DMS53 treated with DMSO at 0.1 percent for 48 hours (cell line): ENCODE data around the gene CARD10.

Source experiments
- DNase-seq: peaks from one replicate; lab custom pipeline; 2025; ENCODE audit not compliant: unreplicated experiment; lab: John Stamatoyannopoulos, UW

The CARD10 gene

DNA sequence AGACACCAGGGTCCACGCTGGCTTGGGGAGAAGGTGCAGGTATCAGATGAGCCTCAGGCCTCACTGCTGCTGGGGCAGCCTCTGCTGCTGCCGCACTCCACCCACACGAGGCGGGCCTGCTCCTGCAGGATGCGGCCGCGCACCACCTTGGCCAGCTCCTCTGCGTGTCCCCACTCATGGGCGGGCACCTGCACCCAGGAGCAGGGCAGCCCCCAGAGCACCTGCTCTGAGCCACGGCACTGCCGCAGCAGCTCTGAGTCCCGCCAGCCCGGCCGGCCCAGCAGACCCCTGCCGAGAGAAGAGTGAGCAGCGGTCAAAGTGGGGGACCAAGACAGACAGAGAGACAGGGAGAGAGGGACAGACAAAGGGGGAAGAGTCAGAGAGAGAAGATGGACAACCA is 28.1 kb downstream of the CARD10 start:
- no peak for DNase-seq

DNA sequence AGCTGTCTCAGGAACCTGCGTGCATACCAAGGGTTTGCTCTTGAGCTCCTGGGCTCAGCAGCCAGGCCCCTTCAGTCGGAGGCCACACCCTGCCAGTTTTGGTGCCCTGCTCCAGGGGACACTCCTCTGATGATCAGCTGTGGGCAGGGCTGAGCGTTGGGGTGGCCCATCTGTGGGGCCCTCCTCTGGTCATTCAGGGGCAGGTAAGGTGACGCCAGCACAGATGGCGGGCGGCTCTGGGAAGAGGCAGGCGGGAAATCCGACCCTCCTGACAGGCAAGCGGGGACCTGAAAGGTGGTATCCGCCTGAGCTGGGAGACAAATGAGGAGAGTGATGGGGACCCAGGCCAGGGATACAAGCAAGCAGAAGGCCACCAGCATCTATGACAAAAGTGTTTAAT is 29.2 kb downstream of the CARD10 start:
- DNase-seq: no peak

DNA sequence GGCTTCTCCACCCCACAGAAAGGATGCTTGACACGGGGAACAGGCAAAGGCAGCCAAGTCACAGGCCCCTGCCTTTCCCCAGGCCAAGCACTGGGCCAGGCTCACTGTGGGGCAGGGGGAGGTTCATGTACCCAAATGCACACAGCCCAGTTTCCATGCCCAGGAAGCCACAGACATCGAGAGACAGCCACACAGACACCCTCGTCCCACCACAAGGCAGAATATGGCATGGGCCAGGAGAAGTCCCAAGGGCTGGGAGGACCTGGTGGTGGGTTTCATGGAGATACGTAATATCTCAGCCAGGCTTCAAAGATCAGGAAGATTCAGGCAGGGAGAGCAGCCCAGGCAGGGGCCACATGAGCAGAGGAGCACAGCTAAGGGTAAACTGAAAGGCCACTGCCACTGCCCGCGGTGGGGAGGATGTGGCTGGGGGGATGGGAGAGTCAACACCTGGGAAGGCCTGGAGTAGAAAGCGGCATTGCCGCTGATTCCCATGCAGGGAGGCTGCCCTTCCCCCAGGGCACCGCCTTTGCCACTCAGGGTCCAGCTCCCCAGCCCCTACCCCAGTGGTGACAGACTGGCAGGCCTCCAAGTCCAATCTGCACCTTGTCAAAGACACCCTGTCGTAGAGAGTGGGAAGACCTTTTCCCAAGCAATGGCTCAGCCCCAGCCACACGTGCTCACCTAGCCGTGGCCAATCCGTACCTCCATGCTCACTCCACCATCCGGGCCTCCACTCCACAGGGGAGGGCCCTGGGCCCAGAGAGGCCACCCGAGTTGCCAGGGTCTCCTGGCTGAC is 30.7 kb downstream of the CARD10 start:
- no peak for DNase-seq

DNA sequence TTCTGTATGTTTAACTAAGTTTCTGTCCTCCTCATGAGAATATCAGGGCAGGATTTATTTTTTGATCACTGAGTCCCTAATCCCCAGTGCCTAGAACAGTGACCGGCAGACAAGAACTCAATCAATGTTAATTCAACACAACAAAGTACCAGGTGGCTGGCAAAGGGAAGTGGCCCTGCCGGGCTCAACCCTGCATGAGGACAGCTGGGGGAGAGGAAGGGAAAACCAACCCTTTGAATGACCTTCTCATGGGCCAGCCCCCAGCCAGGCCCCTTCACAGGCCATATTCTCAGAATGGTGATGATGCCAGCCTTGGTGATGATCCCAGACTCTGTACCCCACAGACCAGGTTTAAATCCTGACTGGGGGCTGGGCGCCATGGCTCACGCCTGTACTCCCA is 31.6 kb downstream of the CARD10 start:
- no peak for DNase-seq

DNA sequence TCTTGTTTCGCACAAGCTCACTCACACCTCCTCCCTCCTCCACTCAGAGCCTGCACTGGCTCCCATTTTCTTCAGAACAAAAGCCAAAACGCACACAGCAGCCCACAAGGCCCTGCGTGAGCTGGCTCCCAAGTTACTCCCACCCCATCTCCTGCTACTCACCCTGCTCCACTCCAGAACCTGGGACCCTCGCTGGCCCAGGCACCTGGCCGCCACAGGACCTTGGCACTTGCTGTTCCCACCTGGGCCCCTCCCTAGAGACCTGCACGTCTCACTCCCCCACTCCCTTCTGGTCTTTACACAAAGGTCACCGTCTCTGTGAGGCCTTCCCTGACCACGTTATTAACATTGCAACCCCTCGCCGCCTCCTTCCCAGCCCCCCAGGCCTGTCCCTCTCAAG is 32.1 kb downstream of the CARD10 start:
- no peak for DNase-seq

DNA sequence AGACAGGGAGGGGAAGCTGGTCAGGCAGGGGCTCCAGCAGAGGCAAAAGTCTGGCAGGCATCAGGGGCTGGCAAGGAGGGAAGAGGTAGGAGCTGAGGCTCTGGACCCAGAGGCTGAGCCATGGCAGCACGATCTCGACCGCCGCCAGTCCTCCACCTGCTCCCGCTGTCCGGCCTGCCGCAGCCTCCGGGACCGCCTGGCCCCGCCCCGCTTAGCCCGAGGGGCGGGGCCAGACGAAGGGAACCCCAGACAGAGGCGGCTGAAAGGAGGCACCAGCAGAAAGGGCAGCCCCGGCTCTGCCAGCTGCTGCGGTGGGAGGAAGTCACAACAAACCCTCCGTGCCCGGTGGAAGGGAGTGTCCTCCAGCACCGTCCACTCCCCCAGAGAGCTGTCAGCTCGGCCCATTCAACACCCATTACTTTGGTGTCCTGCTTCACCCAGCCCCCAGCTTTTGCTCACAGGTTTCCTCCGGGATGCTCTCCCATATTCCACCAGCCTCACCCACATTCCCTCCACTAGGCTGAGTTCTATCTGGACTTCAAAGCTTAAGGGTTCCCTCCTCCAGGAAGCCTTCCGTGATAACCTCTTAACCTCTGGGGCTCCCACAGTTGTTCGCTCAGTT is 32.9 kb downstream of the CARD10 start, which contains the start of gene MFNG:
MFNG (minus strand) TSS at position 161 of the 622 bp plus-strand sequence. CDS start 207 bp downstream, outside the sequence.
- peak; percentile 20 for DNase-seq

DNA sequence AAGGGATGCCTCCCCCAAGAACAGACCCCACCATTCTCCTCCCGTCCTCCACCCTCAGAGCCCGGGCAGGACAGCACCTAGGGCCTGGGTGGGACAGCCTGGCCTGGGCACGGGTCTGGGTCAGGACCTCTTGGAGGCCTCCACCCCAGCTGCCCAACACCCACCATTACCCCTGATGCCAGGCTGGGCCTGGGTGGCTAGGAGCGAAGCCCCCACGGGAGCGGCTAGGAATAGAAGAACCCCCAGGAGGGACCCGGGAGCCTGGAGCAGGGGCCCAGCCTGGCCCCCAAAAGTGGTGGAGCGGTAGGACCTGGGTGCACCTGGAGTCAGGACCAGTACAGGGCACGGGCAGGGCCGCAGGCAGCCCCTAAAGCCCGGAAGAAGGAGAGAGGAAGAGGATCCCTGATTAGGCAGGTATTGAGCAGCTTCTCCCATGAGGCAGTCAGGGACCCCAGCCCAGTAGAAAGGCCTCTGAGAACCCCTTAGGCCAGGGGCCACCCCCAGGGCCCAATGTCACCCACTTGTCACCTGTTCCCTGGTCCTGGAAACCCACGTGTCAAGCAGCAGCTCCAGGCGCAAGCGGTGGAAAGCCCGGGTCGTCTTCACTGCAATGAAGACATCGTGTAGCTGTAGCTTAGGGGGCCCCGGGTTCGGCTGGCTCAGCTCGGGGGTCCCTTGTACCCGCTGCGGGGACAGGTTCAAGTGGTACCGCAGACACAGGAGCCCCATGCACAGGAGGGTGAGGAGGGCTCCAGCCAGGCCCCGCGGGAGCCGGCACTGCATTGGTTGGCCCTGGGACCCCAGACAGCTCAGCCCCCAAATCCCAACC is 33.6 kb downstream of the CARD10 start:
- no peak for DNase-seq

DNA sequence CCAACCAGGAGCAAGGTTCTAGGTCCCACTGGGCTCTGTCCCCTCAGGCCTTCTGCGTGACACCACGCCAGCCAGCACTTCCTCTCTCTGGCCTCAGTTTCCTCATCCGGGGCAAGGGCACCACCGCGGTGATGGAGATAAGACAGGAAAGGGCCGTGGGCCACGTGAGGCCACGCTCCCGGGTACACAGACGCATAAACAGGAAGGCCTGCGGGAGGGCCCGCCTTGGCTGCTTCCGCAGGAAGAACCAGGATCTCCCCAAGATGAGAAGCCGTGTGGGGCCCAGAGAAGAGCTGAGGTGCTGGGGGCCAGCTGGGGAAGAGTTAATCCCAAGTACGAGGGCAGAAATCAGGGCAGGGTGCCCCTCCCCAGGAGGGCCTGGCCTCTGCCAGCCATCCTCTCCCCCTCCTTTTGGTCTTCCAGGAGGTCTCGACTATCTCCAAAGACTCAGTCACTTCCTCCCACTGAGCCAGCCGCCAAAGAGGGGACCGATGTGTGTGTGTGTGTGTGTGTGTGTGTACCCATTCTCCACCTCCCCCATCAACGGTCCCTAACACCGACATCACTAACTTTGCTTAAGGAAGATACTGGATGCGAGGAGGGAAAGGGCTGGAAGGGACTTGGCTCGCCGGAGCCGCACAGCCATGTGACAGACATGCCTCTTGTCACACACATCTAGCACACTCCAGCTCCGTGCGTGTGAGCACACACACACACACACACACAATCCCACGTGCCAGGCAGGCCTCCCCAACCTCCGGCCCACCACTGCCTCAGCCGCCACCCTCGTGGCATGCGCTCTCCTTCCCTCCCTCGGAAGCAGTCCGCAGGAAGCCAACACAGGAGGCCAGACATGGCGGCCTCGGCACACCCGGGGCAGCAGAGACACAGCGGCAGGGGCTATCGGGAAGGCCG is 34.5 kb downstream of the CARD10 start:
- DNase-seq: no peak

DNA sequence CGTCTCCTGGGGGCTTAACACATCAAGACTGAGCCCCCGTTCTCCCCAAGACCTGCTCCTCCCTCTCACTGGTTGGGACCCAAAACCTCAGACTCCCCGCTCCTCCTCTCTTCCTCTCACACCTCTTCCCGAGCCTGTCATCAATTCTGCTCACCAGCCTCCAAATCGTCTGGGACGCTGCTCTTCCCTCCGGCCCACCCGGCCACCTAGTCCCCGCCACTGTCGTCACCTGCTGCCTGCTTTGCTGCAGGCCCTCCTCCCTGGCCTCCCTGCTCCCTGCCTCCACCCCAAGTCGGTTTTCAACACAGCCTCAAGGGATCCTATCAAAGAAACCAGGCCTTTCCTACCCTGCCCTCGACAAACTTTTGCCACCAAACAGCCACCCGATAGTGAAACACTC is 36.2 kb downstream of the CARD10 start:
- no peak for DNase-seq

DNA sequence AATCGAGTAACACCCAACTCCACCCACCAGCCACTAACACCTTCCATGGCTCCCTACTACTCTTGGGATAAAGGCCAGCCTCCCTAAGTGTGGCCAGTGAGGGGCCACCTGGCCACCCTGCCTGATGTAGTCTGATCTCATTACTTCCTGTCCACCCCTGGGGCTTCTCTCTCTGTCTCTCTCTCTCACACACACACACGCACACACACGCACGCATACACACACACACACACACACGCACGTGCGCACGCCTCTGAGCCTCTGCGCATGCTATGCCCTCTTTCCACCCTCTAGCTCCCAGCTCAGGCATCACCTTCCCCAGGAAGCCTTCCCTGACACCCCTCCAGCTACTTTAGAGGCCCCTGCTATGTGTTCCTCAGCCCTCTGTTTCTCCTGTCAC is 37.0 kb downstream of the CARD10 start:
- no peak for DNase-seq

DNA sequence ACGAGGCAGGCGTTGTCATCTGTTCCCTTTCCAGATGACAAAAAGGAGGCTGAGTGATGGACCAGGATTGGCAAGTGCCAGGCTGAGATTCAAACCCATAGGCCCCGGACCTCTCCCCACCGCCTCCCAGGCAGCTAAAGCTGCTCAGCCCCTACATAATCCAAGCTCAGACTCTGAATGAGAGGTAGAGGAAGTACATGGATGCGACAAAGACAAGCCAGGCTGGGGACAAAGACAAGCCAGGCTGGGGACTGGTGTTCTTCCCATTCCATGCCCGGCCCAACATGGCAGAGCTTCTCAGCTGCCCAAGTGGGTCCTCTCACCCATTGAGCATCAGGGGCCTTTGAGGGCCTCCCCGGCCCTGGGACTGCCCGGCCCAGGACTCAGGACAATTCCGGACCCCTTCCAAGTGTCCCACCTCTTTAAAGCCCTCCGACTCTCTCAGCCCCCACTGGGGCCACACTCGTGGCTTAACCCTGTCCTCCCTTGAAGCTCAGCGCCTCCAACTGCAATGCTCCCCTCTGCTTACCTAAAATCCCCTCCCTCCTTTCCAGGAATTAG is 37.8 kb downstream of the CARD10 start:
- no peak for DNase-seq

DNA sequence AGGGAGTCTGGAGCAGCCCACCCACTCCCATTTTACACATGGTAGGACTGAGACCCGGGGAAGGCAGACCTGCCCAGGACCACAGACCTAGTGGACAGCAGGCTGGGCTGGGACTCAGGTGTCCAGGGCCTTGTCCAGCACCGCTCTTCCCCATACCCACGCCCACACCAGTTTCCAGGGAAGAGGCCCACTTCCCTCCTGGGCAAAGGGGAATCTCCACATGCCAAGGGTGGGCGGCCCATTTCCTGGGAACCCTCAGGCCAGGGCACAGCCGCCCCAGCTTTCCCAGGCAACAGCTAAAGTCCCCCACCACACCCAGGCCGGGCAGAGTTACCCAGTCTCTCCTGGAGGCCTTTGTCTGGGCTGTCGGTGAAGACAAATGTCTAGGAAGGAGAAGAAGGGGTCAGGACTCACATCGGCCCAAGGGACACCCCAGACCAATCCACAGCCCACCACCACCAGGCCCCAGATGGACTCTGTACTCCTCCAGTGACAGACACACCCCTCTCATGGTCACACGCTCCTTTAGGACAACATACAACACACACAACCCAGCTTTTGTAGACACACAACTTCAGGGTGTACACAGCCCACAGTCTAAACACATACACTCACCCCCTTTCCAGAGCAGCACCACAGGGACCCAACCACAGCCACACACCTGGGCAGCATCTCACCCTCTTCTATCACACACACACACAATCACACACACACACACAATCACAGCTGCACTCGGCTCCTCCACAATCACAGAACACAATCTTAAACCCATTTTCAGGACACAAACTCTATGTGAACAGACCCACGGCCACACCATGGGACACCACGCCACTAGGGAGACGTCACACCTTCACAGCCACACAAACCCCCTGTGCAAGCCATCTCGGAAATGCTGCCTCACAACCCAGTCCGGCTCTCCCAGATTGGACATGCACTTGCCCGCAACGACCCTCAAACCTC is 38.5 kb downstream of the CARD10 start:
- DNase-seq: no peak

DNA sequence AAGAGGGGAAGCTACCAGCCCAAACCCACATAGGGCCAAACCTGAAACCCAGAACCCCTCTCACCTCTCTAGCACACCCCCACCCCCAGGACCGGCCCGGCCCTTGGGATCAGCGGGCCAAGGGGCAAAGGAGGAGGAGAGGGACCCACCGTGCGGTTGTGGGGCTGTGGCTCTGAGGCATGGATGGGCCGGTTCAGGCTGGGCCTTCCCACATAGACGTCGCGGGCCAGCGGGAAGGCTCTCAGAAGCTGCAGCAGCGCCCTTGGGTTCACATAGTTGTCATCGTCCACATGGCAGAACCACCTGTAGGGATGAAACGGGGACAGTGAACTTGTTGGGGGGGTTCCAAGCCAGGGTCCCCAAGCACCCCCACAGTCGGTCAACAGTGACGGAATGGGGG is 40.0 kb downstream of the CARD10 start:
- no peak for DNase-seq

DNA sequence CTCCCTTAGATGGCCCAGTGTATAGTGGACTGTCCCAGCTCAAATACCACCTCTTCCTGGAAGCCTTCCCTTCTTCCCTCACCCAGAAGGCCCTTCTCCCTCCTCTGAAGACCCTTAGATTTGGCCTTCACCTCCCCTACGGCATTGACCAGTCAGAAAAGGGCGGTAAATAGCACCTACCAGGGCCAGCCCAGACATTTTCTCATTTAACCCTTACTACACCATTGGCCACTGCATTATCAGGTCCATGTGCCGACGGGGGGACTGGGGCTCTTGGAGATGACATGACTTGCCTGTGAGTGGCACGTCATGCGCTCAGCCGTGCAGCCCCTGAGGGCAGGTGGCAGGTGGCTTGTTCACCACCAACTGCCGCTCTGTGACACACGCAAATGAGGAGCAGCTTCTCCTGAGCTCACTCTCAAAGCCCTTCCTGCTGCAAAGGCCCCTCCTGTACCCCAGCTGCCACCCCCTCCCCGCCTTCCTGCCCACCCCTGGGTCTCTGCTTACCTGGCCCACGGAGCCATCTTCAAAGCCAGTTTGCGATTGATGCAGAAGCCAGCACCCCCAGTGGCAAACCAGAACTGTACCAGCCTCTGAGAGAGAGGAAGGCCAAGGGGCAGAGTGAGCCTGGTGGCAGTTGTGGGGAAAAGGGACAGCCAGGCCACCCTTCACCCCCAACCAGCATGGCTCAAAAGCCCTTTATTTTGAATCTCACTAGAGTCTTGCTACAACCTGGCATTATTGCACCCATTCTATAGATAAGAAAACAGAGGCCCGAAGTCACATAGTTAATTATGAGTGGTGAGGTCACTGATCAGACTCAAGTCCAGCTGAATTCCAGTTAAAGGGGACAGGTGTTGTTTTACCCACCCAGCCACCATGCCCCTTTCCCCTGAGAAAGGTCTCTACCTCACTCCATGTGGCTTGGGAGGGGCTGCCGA is 42.6 kb downstream of the CARD10 start:
- DNase-seq: no peak

DNA sequence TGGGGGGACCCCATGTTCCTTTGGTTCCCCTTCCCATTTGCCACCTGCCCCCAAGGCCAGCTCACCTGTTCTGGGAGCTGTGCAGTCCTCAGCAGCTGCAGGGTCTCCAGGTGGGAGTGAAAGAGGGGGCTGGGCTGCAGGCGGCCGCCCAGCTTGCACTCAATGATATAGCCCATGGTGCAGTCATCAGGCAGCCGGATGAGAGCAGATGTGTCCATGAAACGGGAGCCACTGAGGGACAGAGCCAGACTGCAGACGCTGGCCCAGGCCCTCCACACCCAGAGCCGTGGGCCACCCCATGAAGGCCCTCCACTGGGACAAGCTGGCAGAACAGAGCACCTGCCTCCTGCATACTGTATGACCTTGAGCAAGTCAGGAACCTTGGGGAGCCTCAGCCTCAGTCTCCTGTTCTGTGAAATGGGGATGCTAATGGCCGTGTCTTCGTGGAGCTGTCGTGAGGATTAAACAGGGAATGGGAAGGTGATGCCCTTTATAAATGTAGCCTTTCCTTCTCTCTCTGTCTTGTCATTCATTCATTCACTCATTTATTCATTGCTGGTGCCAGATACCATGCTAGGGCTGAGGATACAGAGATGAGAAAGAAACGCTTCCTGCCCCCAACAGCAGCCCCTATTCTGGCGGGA is 44.6 kb downstream of the CARD10 start:
- no peak for DNase-seq

DNA sequence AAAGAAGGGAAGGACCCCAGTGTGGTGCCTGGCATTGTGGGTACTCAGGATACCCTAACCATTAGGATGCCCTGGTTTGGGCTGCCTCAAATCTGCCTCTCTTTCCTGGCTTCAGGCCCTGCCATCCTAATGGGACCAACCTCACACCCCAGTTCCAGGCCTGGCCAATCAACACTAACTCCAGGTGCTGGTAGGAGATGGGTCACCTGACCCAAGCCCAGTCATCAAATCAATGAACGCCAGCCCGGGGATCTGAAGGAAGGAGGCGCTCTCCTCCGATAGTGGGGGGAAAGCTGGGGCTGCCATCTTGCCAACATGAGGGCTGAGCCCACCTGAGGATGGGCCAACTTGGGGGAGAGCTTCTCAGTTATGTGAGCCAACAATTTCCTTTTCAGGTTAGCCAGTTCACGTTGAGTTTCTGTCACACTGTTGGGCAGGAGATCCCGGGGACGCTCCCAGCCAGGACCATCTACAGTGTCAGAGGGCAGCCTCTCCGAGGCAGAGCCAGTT is 45.7 kb downstream of the CARD10 start:
- no peak for DNase-seq

DNA sequence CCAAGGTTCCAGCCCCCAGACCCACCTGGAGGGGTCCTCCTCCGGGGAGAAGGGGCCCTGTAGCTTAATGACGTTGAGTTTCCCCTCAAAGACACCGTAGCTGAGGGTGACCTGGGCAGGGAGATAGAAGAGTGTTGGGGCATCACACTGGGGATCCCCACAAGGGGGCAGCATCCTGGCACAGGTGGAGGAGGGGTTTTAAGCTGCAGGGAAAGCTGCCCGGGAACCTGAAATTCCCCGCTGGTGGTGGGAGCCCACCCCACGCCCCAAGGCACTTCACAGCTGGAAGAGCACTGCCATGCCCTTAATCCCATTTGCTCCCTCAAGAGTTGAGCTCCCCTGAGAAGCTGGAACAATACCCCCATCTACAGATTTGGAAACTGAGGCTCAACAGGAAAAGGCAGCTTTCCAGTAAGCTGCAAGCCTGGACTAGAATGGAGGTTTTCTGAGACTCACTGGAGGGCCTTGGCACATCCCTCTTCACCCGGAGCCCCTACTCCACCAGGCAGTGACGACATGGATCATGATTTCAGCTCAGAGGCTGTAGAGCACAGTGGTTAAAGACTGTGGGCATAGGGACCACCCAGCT is 46.7 kb downstream of the CARD10 start:
- no peak for DNase-seq
